NCI-H2171 (cell line): ENCODE measurements around the gene SLC35F5.
"Not testable (repeated sequence)": the region's sequence is repeated elsewhere in the genome, so short reads cannot be mapped to it uniquely, and the experiment has no call there.

ENCODE experiments used
- DNase-seq: peaks from one replicate; lab custom pipeline; 2025; lab: John Stamatoyannopoulos, UW

SLC35F5 gene, protein sequence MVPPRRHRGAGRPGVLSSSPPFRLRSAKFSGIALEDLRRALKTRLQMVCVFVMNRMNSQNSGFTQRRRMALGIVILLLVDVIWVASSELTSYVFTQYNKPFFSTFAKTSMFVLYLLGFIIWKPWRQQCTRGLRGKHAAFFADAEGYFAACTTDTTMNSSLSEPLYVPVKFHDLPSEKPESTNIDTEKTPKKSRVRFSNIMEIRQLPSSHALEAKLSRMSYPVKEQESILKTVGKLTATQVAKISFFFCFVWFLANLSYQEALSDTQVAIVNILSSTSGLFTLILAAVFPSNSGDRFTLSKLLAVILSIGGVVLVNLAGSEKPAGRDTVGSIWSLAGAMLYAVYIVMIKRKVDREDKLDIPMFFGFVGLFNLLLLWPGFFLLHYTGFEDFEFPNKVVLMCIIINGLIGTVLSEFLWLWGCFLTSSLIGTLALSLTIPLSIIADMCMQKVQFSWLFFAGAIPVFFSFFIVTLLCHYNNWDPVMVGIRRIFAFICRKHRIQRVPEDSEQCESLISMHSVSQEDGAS

GRCh38 chr2:113756355-113757137, at the start of gene SLC35F5:
TSS of gene SLC35F5 (minus strand) at chr2:113756642. CDS start at chr2:113756409, 233 bp downstream.
- peak; percentile 88 for DNase-seq

- DNase-seq: no peak
These were observed 42.9 kb upstream of the SLC35F5 start for GRCh38 chr2:113799375-113799774.

DNA sequence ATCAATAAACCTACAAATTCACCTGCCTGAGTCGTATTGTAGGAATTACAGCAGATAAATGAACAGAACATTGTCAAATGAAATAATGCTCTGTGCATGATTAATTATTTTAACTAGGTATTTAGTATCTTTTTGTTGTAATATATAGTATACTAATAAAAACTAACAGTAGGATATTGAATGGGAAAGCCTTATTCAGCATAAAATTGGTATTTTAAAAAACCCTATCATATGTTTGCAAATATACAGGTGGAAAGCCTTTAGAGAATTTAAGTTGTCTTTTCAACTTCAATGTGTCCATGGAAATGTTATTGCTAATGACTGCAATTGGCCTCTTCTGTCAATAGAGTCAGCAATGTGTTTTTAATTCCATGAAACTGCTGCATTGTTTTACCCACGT, 40.8 kb upstream of the SLC35F5 start:
- DNase-seq: no peak

DNA sequence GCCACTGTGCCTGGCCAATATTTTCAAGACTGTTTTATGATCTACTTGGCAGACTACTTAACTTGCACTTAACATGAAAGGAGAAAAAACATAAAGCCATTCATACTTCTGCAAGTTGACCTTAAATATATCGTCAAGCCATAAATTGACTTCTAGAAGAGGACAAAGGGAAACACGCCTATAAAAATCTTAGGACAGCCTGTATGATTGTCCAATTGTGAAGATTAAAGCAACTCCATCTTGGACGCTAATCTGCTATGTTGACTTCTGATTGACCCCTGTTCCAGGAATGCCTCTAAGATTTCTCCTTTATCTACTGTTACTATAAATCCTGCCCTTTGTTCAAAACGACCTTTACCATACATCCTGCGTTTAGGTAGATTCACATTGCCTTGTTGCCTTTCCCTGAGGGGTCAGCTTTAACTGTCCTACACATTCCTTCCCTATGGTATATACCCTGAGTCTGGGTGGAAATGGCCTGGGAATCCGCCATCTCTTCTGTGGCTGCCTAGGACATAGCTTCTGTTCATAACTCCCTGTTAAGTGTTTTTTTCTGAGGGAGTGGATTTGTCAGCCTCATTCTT, 40.2 kb upstream of the SLC35F5 start:
- no peak for DNase-seq

DNA sequence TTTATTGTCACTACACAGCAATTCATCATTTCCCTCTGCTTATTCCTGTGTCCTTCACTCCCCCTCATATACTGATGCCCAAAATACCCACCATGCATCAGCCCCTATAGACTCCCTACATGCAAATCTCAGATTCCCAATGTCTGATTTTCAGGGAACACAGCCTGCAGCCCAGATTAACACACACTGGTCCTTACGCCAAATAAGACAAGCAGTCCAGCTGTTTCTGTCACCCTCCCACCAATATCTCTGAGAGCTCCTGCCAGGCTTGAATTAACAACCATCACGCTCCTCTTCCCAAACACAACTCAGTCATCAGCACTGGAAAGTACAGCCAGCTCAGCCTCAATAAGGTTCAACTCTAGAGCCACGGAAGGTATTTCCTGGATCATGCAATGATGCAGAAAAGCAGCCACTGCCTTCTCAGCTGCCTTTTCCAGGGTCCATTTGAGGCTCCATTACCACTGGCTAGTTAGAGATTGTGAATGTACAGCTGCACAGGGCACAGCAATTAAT, 39.0 kb upstream of the SLC35F5 start:
- no peak for DNase-seq

DNA sequence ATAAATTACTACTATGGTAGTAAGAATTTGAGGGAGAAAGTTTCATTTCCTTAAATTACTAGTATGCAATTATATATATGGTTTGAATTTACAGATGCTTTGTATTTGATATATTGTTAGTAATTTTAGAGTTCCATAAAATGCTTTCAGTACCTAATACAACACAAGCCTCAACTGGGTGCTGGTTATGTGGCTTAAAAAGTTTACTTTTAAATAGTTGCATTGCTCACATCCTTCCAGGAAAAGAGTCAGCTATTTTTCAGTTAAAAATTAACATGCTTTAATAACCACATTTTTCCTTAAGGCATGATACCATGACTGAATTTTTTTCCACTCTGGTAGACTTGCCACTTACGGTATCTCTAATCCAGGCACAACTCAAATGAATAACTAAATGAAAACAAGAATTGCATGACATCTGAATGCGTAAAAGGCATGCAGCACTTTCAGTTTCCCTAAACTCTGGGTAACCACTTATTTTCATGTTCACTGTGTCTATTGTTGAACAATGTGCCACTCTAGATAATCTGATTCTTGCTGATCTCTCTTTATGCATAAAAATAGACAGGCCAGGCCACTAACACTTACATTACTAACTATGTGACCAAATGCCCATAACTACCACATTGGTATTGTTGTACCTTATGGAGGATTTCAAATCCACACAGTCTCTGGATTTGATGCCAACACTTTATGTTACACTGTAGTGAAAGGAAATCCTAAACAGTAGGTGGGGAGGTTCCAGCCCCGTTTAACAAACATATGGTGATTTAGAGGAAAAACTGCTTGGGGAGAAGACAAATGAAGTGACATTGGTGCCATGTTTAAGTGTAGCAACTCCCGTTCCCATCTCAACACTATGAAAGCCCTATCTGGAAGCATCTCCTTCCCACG, 35.5 kb upstream of the SLC35F5 start:
- no peak for DNase-seq

- DNase-seq: peak; percentile 66
These were observed 28.6 kb upstream of the SLC35F5 start for GRCh38 chr2:113784823-113785744.

- DNase-seq: no peak
These were observed 24.0 kb upstream of the SLC35F5 start for GRCh38 chr2:113780472-113780871.

DNA sequence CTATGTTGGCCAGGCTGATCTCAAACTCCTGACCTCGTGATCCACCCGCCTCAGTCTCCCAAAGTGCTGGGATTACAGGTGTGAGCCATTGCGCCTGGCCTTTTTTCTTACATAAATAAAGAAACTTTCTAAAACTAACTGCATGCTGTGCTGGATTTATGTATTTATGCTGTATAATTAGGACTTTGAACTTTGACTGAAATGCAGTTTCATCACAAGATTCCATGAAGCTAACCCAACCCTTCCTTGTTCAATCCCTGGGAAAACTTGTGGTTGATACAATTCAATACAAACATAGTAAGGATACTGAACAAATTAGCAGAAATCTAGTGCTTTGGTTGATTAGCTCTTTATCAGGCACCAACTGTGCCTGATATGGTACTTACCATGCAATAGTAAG, 20.9 kb upstream of the SLC35F5 start:
- no peak for DNase-seq

DNA sequence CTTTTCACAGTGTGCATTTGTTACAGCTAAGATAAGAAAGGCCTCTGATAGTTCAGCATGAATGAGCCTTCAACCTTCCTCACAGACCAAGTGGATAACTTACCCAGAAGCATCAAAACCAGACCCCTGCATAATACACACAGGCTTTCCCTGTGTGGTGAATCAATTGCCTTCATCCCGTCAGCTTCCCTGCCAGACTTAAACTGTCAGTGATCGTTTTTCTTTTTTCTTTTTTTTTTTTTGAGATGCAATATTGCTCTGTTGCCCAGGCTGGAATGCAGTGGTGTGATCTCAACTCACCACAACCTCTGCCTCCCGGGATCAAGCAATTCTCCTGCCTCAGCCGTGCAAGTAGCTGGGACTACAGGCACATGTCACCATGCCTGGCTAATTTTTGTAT, 20.5 kb upstream of the SLC35F5 start:
- DNase-seq: no peak

DNA sequence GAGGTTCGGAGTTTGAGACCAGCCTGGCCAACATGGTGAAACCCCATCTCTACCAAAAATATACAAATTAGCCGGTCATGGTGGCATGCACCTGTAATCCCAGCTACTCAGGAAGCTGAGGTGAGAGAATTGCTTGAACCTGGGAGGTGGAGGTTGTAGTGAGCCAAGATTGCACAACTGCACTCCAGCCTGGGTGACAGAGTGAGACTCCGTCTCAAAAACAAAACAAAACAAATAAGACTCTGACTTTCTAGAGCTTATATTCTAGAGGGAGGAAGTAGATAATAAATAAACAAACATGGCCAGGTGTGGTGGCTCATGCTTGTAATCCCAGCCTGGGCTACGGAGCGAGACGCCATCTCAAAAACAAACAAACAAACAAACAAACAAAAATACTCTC, 18.2 kb upstream of the SLC35F5 start:
- not testable (repeated sequence) for DNase-seq

- no peak for DNase-seq
These were observed 14.5 kb upstream of the SLC35F5 start for GRCh38 chr2:113770929-113771328.

GRCh38 chr2:113769555-113769954, 13.1 kb upstream of the SLC35F5 start:
- no peak for DNase-seq

- DNase-seq: no peak
These were observed 12.3 kb upstream of the SLC35F5 start for GRCh38 chr2:113768770-113769169.

- DNase-seq: no peak
These were observed 11.5 kb upstream of the SLC35F5 start for GRCh38 chr2:113767811-113768460.

GRCh38 chr2:113765276-113765675, 8.8 kb upstream of the SLC35F5 start:
- DNase-seq: no peak

DNA sequence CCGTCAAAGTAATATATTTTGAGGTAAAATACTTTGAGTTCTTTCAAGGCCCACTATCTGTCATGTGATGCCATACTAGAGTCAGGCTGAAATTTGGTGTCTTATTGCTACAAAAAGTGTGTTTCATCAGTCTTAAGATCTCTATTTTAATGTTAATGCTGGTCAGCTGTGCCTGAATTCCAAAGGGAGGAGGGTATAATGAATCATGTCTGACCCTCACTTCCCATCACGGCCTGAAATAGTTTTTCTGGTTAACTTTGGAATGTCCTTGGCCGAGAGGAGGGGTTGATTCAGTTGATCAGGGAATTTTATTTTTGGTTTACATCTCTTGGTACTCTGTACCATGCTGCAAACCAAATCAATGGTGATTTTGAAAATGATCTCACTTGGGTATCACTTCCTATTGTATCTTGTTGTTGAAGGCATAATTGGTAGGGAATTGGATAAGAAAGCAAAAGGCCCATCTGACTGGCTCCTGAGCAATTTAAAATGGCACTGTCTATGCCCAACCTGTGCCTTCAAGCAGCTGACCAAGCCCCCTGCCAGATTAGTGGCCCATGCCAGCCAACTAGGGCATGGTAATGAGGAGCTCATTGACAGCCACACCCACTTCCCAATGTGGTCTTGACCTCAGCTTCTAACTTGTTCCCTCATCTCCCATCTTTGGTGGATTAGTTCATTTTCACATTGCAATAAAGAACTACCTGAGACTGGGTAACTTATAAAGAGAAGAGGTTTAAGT, 6.1 kb upstream of the SLC35F5 start:
- DNase-seq: no peak

DNA sequence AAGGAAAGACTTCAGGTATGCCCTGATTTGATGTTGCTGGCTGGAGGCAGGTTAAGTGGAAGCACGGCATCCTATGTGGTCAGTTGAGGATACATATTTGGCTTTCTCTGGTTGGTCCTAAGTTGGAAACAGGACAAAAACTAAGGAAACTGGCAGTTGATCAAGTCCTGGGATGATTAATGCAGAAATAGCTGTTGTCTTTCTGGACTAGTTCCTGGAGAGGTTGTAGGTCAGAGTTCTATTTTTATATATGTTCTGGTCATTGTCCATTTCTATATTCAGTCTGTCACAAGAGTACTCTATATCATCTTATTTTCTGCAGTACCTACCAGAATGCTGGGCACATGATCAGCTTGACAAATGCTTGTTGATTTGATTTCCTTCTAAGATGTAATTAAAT, 4.0 kb upstream of the SLC35F5 start:
- DNase-seq: no peak

- no peak for DNase-seq
These were observed 756 bp upstream of the SLC35F5 start for GRCh38 chr2:113757138-113757657.
